Stimulated activated CD8-positive, alpha-beta memory T cell treated with anti-CD3 and anti-CD28 coated beads, Interleukin-7, amount 100 ng/mL, for 24 hours (primary cell): ENCODE data around the gene C22orf39.

Source experiments
- DNase-seq: peaks from one replicate; pipeline ENCODE4 v3.0.0-alpha.2; 2020; ENCODE audit warnings: low read depth

The C22orf39 gene

GRCh38 chr22:19430890-19431541 is 16.5 kb downstream of the C22orf39 start:
- DNase-seq, result no peak

- no peak for DNase-seq
Observed at GRCh38 chr22:19429950-19430889, 17.3 kb downstream of the C22orf39 start.

- DNase-seq, result no peak
Observed at GRCh38 chr22:19424186-19424500, 23.4 kb downstream of the C22orf39 start.

GRCh38 chr22:19422440-19423301 is 24.8 kb downstream of the C22orf39 start:
- no peak for DNase-seq

- no peak for DNase-seq
Observed at GRCh38 chr22:19420321-19420720, 27.2 kb downstream of the C22orf39 start.

GRCh38 chr22:19419464-19420178 is 27.9 kb downstream of the C22orf39 start:
- DNase-seq, result peak; percentile 21

GRCh38 chr22:19419086-19419463 is 28.4 kb downstream of the C22orf39 start:
- no peak for DNase-seq

- DNase-seq, result no peak
Observed at GRCh38 chr22:19412923-19413322, 34.6 kb downstream of the C22orf39 start.

- no peak for DNase-seq
Observed at GRCh38 chr22:19412478-19412877, 35.0 kb downstream of the C22orf39 start.

- DNase-seq, result no peak
Observed at GRCh38 chr22:19411690-19412045, 35.8 kb downstream of the C22orf39 start.

GRCh38 chr22:19410941-19411689 is 36.4 kb downstream of the C22orf39 start:
- DNase-seq, result no peak

- no peak for DNase-seq
Observed at GRCh38 chr22:19407649-19408606, 39.6 kb downstream of the C22orf39 start.

GRCh38 chr22:19406846-19407245 is 40.7 kb downstream of the C22orf39 start:
- no peak for DNase-seq

- DNase-seq, result no peak
Observed at GRCh38 chr22:19406281-19406811, 41.2 kb downstream of the C22orf39 start.

- DNase-seq, result no peak
Observed at GRCh38 chr22:19405652-19406051, 41.9 kb downstream of the C22orf39 start.

- no peak for DNase-seq
Observed at GRCh38 chr22:19405133-19405532, 42.4 kb downstream of the C22orf39 start.

GRCh38 chr22:19404676-19405075 is 42.8 kb downstream of the C22orf39 start:
- no peak for DNase-seq

- no peak for DNase-seq
Observed at GRCh38 chr22:19402642-19403191, 44.8 kb downstream of the C22orf39 start.

GRCh38 chr22:19401483-19401882 is 46.0 kb downstream of the C22orf39 start:
- DNase-seq, result no peak
